ENCODE results near the gene TYW1.
"Not testable (repeated sequence)": the region's sequence is repeated elsewhere in the genome, so short reads cannot be mapped to it uniquely, and the experiment has no call there.

DNA sequence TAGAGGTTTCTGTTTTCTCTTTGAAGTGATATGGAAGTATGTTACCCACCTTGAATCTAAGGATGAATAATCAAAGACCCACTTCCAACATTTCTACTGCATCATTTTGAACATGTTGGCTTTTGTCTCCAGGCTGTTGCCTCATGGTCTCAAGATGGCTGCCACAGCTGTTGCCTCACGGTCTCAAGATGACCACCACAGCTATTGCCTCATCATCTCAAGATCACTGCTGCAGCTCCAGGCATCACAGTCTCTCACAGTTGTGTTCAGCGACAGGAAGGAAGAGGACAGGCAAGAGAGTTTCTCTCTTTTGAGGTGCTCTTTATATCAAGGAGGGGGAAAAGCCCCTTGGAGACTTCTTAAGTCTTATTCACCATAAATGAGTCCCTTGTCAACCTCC is 267.4 kb downstream of the TYW1 start:
- TF ChIP-seq CTCF, POLR2A, POLR2AphosphoS5 (IDR thresholded peaks at IDR 0.05): not testable (repeated sequence)

Data from prostate gland (tissue), 2 donors.